ENCODE measurements around the gene MAGI3.
"Not testable (repeated sequence)": the region's sequence is repeated elsewhere in the genome, so short reads cannot be mapped to it uniquely, and the experiment has no call there.

The MAGI3 gene

DNA sequence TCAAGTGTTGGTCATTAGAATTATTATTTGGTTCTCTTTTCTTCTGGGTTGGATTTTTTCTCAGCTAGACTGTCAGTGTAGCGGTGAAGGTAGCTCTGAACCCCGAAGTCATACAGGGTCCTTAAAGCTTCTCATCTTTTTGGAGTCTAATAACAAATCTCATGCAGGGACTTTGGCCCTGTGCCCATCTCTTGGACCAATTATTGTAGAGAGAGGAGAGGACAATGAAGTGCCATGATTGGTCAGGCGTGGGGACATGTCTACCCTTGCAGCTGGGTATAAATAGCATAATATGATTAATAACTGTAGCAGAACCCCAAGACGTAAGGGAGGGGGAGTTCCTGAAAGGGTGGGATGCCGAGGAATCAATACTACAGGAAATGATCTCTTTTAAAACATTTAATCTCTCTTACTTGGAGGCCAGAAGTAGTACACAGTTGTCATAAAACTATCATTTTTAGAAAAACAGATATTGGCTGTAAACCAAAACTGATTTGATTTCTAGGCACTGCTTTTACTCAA, 8.8 kb downstream of the MAGI3 start:
- no peak for DNase-seq (ENCODE audit: low read depth)

DNA sequence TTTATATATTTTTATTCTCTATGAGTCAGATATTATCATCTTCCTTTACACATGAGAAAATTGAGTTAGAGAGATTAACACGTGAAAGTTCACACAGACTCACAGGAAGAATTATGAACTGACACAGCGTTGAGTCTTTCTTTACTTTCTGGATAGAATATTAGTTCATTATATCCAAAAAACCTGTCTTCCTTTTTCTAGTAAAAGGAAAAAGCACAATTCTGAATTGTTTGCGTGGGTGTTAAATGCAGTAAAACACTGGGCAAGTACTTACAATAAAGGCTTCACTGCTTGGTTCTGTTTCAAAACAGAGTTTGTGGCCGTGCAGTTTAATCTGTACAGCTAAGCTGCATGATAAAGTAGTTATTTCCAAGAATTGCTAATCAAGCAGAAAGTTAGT, 10.8 kb downstream of the MAGI3 start:
- no peak for DNase-seq (ENCODE audit: low read depth)

DNA sequence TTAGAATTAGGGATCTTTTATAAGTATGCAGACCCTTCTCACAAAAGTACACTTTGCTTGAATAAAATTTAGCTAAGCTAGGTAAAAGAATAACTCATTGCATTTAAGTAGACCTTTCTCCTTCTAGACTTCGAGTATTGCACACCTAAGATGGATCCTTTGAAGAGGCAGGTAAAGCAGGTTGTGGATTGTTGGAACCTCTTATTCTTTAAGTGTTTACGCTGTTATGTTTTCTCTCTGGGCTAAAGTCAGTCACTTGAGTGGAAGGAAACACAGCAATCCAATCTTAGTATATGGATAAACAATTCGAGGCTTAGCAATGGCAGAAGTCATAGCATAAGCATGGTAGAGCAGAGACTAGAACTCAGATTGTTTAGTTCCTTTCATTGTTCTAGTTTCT, 11.4 kb downstream of the MAGI3 start:
- DNase-seq (ENCODE audit: low read depth), result no peak

- DNase-seq (ENCODE audit: low read depth), result no peak
Measured at GRCh38 chr1:113403065-113403464, 12.8 kb downstream of the MAGI3 start.

- DNase-seq (ENCODE audit: low read depth), result no peak
Measured at GRCh38 chr1:113405573-113405972, 15.3 kb downstream of the MAGI3 start.

- not testable (repeated sequence) for DNase-seq (ENCODE audit: low read depth)
Measured at GRCh38 chr1:113406149-113406548, 15.8 kb downstream of the MAGI3 start.

- DNase-seq (ENCODE audit: low read depth), result no peak
Measured at GRCh38 chr1:113409363-113409762, 19.0 kb downstream of the MAGI3 start.

DNA sequence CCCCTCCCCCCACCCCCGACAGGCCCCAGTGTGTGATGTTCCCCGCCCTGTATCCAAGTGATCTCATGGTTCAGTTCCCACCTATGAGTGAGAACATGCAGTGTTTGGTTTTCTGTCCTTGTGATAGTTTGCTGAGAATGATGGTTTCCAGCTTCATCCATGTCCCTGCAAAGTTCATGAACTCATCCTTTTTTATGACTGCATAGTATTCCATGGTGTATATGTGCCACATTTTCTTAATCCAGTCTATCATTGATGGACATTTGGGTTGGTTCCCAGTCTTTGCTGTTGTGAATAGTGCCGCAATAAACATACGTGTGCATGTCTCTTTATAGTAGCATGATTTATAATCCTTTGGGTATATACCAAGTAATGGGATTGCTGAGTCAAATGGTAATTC, 21.7 kb downstream of the MAGI3 start:
- DNase-seq (ENCODE audit: low read depth), result not testable (repeated sequence)

- DNase-seq (ENCODE audit: low read depth), result no peak
Measured at GRCh38 chr1:113415310-113416070, 25.2 kb downstream of the MAGI3 start.

DNA sequence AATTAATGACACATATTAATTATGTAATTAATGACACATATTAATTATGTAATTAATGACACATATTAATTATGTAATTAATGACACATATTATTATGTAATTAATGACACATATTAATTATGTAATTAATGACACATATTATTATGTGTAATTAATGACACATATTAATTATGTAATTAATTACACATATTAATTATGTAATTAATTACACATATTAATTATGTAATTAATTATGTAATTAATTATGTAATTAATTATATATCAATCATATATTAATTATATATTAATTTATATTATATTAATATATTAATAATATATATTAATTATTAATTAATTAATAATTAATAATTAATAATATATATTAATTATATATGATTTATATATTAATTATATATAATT, 25.8 kb downstream of the MAGI3 start:
- not testable (repeated sequence) for DNase-seq (ENCODE audit: low read depth)

- DNase-seq (ENCODE audit: low read depth), result no peak
Measured at GRCh38 chr1:113416496-113416895, 26.2 kb downstream of the MAGI3 start.

DNA sequence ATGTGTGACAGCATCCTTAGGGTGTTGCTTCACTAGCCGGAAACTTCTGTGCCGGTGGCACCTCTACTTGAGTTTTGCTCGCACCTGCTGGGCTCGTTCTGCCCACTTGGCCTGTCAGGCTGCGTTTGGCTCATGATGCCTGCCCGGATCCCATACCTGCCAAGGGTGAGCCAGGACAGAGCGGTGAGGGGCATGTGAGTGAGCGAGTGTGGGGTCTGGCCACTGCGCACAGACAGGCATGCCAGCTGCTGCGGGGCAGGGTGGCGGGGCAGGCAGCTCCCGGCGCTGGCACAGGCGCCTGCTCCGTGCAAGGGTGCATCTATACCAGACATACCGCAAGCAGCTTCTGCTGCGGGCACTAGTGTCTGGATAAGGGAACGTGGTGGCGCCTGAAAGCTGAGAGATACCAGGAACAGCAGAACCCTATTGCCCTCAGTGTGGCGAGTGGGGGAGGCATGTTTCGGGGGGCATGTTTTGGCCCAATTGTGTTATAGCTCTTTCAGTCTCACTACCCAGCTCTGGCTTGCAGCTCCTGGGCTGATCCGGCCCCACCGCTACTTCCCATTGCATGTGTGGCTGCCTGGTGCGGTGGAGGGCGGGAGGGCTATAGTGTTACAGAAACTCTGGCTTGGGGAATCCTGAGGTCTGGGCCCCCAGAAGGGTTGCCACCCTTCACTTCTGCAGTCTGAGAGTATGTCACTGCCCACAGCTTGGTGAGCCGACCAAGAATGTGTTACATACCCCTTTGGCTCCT, 32.2 kb downstream of the MAGI3 start:
- no peak for DNase-seq (ENCODE audit: low read depth)

GRCh38 chr1:113423826-113424225, 33.5 kb downstream of the MAGI3 start:
- DNase-seq (ENCODE audit: low read depth), result no peak

GRCh38 chr1:113429461-113430153, 39.3 kb downstream of the MAGI3 start:
- no peak for DNase-seq (ENCODE audit: low read depth)

- no peak for DNase-seq (ENCODE audit: low read depth)
Measured at GRCh38 chr1:113433184-113433583, 42.9 kb downstream of the MAGI3 start.

DNA sequence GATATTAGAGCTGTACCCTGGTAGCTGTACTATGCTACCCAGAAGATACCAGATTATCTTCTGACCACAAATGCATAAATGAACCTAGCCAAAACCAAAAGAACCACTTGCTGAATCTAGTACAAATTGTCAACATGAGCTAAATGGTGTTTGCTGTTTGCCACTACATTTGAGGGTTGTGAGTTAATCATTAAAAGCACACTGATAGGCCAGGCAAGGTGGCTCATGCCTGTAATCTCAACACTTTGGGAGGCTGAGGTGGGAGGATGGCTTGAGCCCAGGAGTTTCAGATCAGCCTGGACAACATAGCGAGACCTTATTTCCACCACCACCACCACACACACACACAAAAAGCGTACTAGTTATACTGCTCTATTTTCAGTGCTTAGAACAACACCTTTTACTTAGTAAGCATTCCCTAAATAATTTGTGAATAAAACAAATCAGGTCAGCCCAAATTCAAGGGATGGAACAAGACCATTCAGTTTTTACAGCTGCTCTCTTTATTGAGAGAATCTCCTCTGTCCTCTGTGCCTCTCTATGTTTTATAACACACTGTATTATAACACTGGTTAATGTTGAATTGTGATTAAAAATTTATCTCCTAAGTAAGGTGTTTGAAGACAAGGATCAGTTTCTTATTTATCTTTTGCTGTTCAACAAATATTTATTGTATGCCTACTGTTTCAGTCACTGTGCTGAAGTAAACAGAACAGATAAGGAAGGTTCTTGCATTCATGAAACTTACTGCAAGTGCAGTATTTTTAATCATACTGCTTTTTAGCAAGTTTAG, 44.0 kb downstream of the MAGI3 start:
- DNase-seq (ENCODE audit: low read depth), result no peak

GRCh38 chr1:113434874-113435175, 44.5 kb downstream of the MAGI3 start:
- no peak for DNase-seq (ENCODE audit: low read depth)

GRCh38 chr1:113437554-113438341, 47.4 kb downstream of the MAGI3 start:
- no peak for DNase-seq (ENCODE audit: low read depth)

DNA sequence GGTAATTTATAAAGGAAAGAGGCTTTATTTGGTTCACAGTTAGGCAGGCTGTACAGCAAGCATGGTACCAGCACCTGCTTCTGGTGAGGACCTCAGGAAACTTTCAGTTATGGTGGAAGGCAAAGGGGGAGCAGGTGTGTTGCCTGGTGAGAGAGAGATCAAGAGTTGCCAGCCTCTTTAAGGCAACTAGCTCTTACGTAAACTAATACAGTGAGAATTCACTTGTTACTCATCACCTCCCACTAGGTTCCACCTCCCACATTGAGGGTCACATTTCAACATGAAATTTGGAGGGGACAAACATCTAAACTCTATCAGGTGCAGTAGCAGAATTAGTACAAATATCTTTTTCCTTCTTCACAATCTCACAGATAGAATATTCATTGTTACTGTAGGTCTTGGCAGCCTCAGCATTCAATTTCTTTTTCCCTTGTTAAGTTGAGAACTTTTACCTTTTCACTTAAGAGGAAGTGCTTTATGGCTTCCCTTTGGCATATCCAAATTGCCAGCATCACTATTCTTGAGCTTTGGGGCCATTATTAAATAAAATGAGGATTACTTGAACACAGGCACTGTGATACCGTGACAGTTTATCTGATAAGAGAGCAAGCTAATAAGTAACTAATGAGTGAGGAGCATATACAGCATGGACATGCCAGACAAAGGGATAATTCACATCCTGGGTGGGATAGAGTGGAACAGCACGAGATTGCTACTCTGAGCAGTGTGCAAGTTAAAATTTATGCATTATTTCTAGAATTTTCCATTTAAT, 48.4 kb downstream of the MAGI3 start:
- no peak for DNase-seq (ENCODE audit: low read depth)

GRCh38 chr1:113439277-113439670, 49.0 kb downstream of the MAGI3 start:
- no peak for DNase-seq (ENCODE audit: low read depth)

- no peak for DNase-seq (ENCODE audit: low read depth)
Measured at GRCh38 chr1:113442131-113442530, 51.8 kb downstream of the MAGI3 start.

Data from stimulated activated CD8-positive, alpha-beta memory T cell treated with anti-CD3 and anti-CD28 coated beads, Interleukin-12 subunit alpha, Interleukin-12 subunit beta, amount 100 ng/mL, for 4 hours (primary cell).